VCaP (cell line): ENCODE data around the gene METTL6.

Experiments used
- H3K27ac ChIP-seq: fragments of 450-650 bp; 2 replicates; pipeline ENCODE4 v1.5.1; 2017
- CTCF ChIP-seq: fragments of 450-650 bp; conservative IDR thresholded peaks from 2 replicates; pipeline ENCODE4 v1.5.1; 2017; ENCODE audit warnings: mild to moderate bottlenecking, moderate library complexity

Gene METTL6

GRCh38 chr3:15433531-15433930 is 6.2 kb upstream of the METTL6 start:
- no peak overlapping the region for H3K27ac ChIP-seq
- no peak for TF ChIP-seq CTCF

GRCh38 chr3:15431256-15431837 is 4.0 kb upstream of the METTL6 start:
- no peak for TF ChIP-seq CTCF
- H3K27ac ChIP-seq, result peak overlapping the region; percentile 80

- no peak for TF ChIP-seq CTCF
- peak overlapping the region; percentile 80 for H3K27ac ChIP-seq
Observed at GRCh38 chr3:15430624-15431023, 3.3 kb upstream of the METTL6 start.

- peak overlapping the region; percentile 84; the same call in 1 of the 2 replicates for H3K27ac ChIP-seq
- TF ChIP-seq CTCF, result no peak
Observed at GRCh38 chr3:15429080-15429479, 1.7 kb upstream of the METTL6 start.

GRCh38 chr3:15428539-15428938 is 1.2 kb upstream of the METTL6 start:
- H3K27ac ChIP-seq, result peak overlapping the region; percentile 84
- TF ChIP-seq CTCF, result no peak

- peak overlapping the region; percentile 84 for H3K27ac ChIP-seq
- no peak for TF ChIP-seq CTCF
Observed at GRCh38 chr3:15427981-15428380, 637 bp upstream of the METTL6 start.

- H3K27ac ChIP-seq, result peak overlapping the region; percentile 84
- TF ChIP-seq CTCF, result no peak
Observed at GRCh38 chr3:15426579-15427118, 695 bp downstream of the METTL6 start.
